HepG2 (cell line): ENCODE results near the gene HOXD8. TPM values are rescaled to one million over a fixed set of nuclear protein-coding genes. Genes with fewer than 3 reads are reported as not detected.

Source experiments
- ATAC-seq: fragments of 200-7000 bp; cut with Tn5 transposase; 3 replicates; pipeline ENCODE4 v1.9.1; 2020; ENCODE audit warnings: mild to moderate bottlenecking, moderate library complexity
- BruUV-seq: library from RNA; stranded (reverse); fragments of 400-500 nt; replicated peaks from 2 replicates; lab custom pipeline; 2021; lab: Mats Ljungman, UMichigan
- CTCF ChIA-PET: fragments of 300-600 bp; formaldehyde crosslinking; extraction: SDS; loops from one replicate; lab custom pipeline; 2021; ENCODE audit warnings: low total read pairs, inconsistent platforms, low intra/inter-chr PET ratio; lab: Yijun Ruan, JAX
- POLR2A ChIA-PET: fragments of 350-600 bp; sonication (Branson Sonifier 250); formaldehyde crosslinking; loops from one replicate; lab custom pipeline; 2020; ENCODE audit warnings: antibody characterized with exemption, inconsistent platforms; lab: Yijun Ruan, JAX
- DNase-seq: peaks from one replicate; pipeline ENCODE4 v3.0.0-alpha.2; 2015; ENCODE audit warnings: low spot score
- FAIRE-seq: peaks from 3 replicates; lab custom pipeline; 2011; peaks lifted over from hg19 to GRCh38; lab: Jason Lieb, UNC
- H2AFZ ChIP-seq: one replicate; pipeline ENCODE4 v1.6.1; 2011; ENCODE audit warnings: low read length, inconsistent platforms
- H3K27ac ChIP-seq: fragments of 300-600 bp; 3 replicates; pipeline ENCODE4 v1.8.0; 2011; ENCODE audit warnings: mixed run types, mild to moderate bottlenecking, mixed read lengths, low read length, inconsistent platforms; ENCODE audit not compliant: insufficient read depth; ENCODE audit errors: extremely low read length
- H3K27me3 ChIP-seq, 2 experiments: fragments of 200-600 bp in 1 of 2; 2 replicates in 1 of 2; 3 replicates in 1 of 2; pipeline versions ENCODE4 v1.6.0 to v1.8.0; 2011; ENCODE audit warnings: low read length in 2 of 2, mild to moderate bottlenecking in 2 of 2, moderate library complexity in 2 of 2, inconsistent platforms in 1 of 2; ENCODE audit not compliant: insufficient read depth in 2 of 2, control insufficient read depth in 1 of 2
- H3K36me3 ChIP-seq, 2 experiments: fragments of 200-600 bp in 1 of 2; replicated peaks in 1 of 2; 2 replicates in 1 of 2; 3 replicates in 1 of 2; pipeline versions ENCODE4 v1.5.1 to v1.8.0; 2011; ENCODE audit warnings: low read length in 2 of 2, inconsistent platforms in 1 of 2; ENCODE audit not compliant: insufficient read depth in 2 of 2, control insufficient read depth in 1 of 2
- H3K4me1 ChIP-seq: 2 replicates; pipeline ENCODE4 v1.5.1; 2012; ENCODE audit warnings: low read length, inconsistent platforms; ENCODE audit not compliant: insufficient read depth
- H3K4me2 ChIP-seq: 2 replicates; pipeline ENCODE4 v1.6.0; 2011; ENCODE audit warnings: low read depth, low read length, inconsistent platforms
- H3K4me3 ChIP-seq, 3 experiments: fragments of 200-600 bp in 1 of 3; sonication (generic), shearing (Covaris generic) in 1 of 3; replicated peaks in 1 of 3; 2 replicates each; pipeline ENCODE4 v1.5.1; 2011 to 2016; ENCODE audit warnings: low read length in 3 of 3, inconsistent platforms in 2 of 3, low read depth in 2 of 3, mild to moderate bottlenecking in 2 of 3, control low read depth in 1 of 3, mixed read lengths in 1 of 3; ENCODE audit not compliant: insufficient read depth in 1 of 3
- H3K79me2 ChIP-seq: one replicate; pipeline ENCODE4 v1.6.1; 2011; ENCODE audit warnings: low read length, inconsistent platforms; ENCODE audit not compliant: insufficient read depth
- H3K9ac ChIP-seq: 2 replicates; pipeline ENCODE4 v1.6.0; 2011; ENCODE audit warnings: mild to moderate bottlenecking, low read depth, low read length, inconsistent platforms; ENCODE audit not compliant: insufficient read depth
- H3K9me3 ChIP-seq: 2 replicates; pipeline ENCODE4 v1.5.1; 2012; ENCODE audit warnings: mild to moderate bottlenecking, low read length
- H4K20me1 ChIP-seq: 2 replicates; pipeline ENCODE4 v1.6.0; 2011; ENCODE audit warnings: inconsistent platforms, mild to moderate bottlenecking, low read length, moderate library complexity; ENCODE audit not compliant: insufficient read depth
- CBX2 ChIP-seq, 2 experiments: fragments of 200-600 bp in 1 of 2; sonication (generic); formaldehyde crosslinking in 1 of 2; IDR thresholded peaks; 2 replicates each; pipeline versions ENCODE4 v1.7.0 to v1.8.1; 2018 to 2022; ENCODE audit warnings: low read depth in 2 of 2, low read length in 1 of 2, mild to moderate bottlenecking in 1 of 2, missing genetic modification reagents in 1 of 2
- GZF1 ChIP-seq: sonication (generic); formaldehyde crosslinking; IDR thresholded peaks from 2 replicates; pipeline ENCODE4 v1.5.1; 2020; ENCODE audit warnings: mild to moderate bottlenecking, missing genetic modification reagents
- PRDM10 ChIP-seq: sonication (generic); formaldehyde crosslinking; IDR thresholded peaks from 2 replicates; pipeline ENCODE4 v1.4.0; 2020; ENCODE audit warnings: low read depth, missing genetic modification reagents
- THAP8 ChIP-seq: sonication (generic); formaldehyde crosslinking; IDR thresholded peaks from 2 replicates; pipeline ENCODE4 v1.5.1; 2020; ENCODE audit warnings: missing genetic modification reagents, mild to moderate bottlenecking, borderline replicate concordance
- WGBS: methylation state at CpG from one replicate; pipeline ENCODE4 v1.1.6; 2017; ENCODE audit warnings: low lambda C conversion rate; 5-methylcytosine and 5-hydroxymethylcytosine counted together
- in situ Hi-C: cut with HindIII; loops from 2 replicates; pipeline ENCODE4 v1.10.0; 2017; ENCODE audit warnings: low pct_unique_long_range_greater_than_20kb; ENCODE audit not compliant: extremely low pct_ligation_motif_present
- intact Hi-C: fragments of 100-400 bp; cut with micrococcal nuclease; formaldehyde crosslinking; loops from one replicate; pipeline ENCODE4 v1.10.0; 2022; ENCODE audit not compliant: unreplicated experiment
- polyA plus RNA-seq, 8 experiments: library from polyadenylated mRNA; depleted of rRNA in 3 of 8; stranded (reverse) in 7 of 8; unstranded in 1 of 8; fragments of >200 nt; fragmentation: Illumina TruSeq in 4 of 8; extraction: Trizol in 4 of 8; gene quantifications; 2 replicates each; pipeline versions ENCODE4 v1.2.1 to v1.2.3, GENCODE V29; 2011 to 2016; ENCODE audit warnings: low read depth in 4 of 8, missing spikeins in 1 of 8, mixed read lengths in 1 of 8; ENCODE audit not compliant: insufficient read depth in 1 of 8
- total RNA-seq, 5 experiments: library from RNA; depleted of rRNA; stranded (reverse); fragments of >200 nt; fragmentation: Illumina TruSeq; extraction: Trizol; gene quantifications; 2 replicates each; pipeline ENCODE4 v1.2.3, GENCODE V29; 2016; ENCODE audit warnings: low read depth in 1 of 5
- TF ChIP-seq, protein P1 (sequence below): sonication (generic); formaldehyde crosslinking; IDR thresholded peaks from 2 replicates; pipeline ENCODE4 v1.5.0; 2020; ENCODE audit warnings: mild to moderate bottlenecking, missing genetic modification reagents, borderline replicate concordance

HOXD8 gene
- total and polyA plus RNA-seq, 2 of the 13 experiments (the other 11 are each of a cell fraction or from before 2014, with no cell fraction given), result not detected

DNA sequence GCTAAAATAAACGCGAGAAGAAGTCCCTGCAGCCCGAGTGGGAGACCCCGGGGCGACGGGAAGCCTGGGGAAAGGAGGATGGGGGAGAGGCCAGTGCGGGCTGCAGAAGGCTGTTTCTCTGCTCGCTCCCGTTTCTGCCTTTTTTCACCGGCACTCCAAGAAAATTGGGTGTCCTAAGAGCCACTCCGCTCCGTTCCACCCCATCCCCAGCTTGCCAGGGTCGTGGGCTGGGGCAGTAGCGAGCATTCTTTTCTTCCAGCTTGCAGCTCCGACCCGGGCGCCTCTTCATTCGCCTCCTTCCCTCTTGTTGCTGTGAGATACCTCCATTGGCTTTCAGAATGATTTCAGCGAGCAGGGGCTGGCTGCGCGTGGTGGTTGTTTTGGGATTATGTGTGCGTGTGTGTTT lies 28.7 kb downstream of the HOXD8 start:
- peak overlapping the region; percentile 8; the same call in 1 of the 2 replicates for H3K4me2 ChIP-seq
- H3K27me3 ChIP-seq, result peaks cover 12 to 96% of the 10 kb centered on the region in 2 experiments
- H3K27ac ChIP-seq, result no peak overlapping the region
- no peak overlapping the region for H2AFZ ChIP-seq
- intact Hi-C loops, result no loop called here
- ATAC-seq (no peak), DNase-seq (no peak), FAIRE-seq (no peak)
- ChIA-PET POLR2A (no interaction called here), CTCF (no interaction called here)
- no TSS peak for BruUV-seq
- H3K9me3 ChIP-seq, result no peaks in the 10 kb centered on the region
- H3K4me3 ChIP-seq, result peak overlapping the region in 1 of 3 experiments; percentile 0; a peak in 1 of 6 replicates
- WGBS, result 24% methylated on average over 22 of the region's 22 CpGs
- in situ Hi-C loops, result no loop called here
- H3K79me2 ChIP-seq, result no peaks in the 10 kb centered on the region
- no peaks in the 10 kb centered on the region for H4K20me1 ChIP-seq
- peaks cover 50% of the 10 kb centered on the region for H3K4me1 ChIP-seq
- no peak overlapping the region for H3K9ac ChIP-seq
- no peaks in the 10 kb centered on the region for H3K36me3 ChIP-seq
- TF ChIP-seq, protein P1, sequence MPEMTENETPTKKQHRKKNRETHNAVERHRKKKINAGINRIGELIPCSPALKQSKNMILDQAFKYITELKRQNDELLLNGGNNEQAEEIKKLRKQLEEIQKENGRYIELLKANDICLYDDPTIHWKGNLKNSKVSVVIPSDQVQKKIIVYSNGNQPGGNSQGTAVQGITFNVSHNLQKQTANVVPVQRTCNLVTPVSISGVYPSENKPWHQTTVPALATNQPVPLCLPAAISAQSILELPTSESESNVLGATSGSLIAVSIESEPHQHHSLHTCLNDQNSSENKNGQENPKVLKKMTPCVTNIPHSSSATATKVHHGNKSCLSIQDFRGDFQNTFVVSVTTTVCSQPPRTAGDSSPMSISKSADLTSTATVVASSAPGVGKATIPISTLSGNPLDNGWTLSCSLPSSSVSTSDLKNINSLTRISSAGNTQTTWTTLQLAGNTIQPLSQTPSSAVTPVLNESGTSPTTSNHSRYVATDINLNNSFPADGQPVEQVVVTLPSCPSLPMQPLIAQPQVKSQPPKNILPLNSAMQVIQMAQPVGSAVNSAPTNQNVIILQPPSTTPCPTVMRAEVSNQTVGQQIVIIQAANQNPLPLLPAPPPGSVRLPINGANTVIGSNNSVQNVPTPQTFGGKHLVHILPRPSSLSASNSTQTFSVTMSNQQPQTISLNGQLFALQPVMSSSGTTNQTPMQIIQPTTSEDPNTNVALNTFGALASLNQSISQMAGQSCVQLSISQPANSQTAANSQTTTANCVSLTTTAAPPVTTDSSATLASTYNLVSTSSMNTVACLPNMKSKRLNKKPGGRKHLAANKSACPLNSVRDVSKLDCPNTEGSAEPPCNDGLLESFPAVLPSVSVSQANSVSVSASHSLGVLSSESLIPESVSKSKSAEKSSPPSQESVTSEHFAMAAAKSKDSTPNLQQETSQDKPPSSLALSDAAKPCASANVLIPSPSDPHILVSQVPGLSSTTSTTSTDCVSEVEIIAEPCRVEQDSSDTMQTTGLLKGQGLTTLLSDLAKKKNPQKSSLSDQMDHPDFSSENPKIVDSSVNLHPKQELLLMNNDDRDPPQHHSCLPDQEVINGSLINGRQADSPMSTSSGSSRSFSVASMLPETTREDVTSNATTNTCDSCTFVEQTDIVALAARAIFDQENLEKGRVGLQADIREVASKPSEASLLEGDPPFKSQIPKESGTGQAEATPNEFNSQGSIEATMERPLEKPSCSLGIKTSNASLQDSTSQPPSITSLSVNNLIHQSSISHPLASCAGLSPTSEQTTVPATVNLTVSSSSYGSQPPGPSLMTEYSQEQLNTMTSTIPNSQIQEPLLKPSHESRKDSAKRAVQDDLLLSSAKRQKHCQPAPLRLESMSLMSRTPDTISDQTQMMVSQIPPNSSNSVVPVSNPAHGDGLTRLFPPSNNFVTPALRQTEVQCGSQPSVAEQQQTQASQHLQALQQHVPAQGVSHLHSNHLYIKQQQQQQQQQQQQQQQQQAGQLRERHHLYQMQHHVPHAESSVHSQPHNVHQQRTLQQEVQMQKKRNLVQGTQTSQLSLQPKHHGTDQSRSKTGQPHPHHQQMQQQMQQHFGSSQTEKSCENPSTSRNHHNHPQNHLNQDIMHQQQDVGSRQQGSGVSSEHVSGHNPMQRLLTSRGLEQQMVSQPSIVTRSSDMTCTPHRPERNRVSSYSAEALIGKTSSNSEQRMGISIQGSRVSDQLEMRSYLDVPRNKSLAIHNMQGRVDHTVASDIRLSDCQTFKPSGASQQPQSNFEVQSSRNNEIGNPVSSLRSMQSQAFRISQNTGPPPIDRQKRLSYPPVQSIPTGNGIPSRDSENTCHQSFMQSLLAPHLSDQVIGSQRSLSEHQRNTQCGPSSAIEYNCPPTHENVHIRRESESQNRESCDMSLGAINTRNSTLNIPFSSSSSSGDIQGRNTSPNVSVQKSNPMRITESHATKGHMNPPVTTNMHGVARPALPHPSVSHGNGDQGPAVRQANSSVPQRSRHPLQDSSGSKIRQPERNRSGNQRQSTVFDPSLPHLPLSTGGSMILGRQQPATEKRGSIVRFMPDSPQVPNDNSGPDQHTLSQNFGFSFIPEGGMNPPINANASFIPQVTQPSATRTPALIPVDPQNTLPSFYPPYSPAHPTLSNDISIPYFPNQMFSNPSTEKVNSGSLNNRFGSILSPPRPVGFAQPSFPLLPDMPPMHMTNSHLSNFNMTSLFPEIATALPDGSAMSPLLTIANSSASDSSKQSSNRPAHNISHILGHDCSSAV (CRISPR knock-in tag), result no peak
- no peak for TF ChIP-seq PRDM10
- TF ChIP-seq THAP8 (CRISPR knock-in tag), result no peak
- TF ChIP-seq GZF1 (CRISPR knock-in tag), result no peak
- TF ChIP-seq CBX2 (IDR thresholded peaks at IDR 0.05; ENCODE audit: low read depth, low read length), result peak; percentile 97; the same call in 1 of the 2 replicates
- TF ChIP-seq CBX2 (CRISPR knock-in tag; IDR thresholded peaks at IDR 0.05; ENCODE audit: low read depth), result 0 out of 2 replicates have a peak, but pooled peaks have one; percentile 38
